Body of pancreas (tissue), 4 donors: ENCODE data around the gene MOK.

ENCODE experiments used
- POLR2A ChIP-seq, 3 donors: fragments of 450-650 bp; IDR thresholded peaks; one replicate each; pipeline ENCODE4 v1.6.1; 2016; ENCODE audit warnings: antibody characterized with exemption in 3 of 3, mild to moderate bottlenecking in 2 of 3
- TF ChIP-seq, protein P1 (sequence below), 7 experiments: fragments of 450-650 bp in 4 of 7; fragments of 200-600 bp in 3 of 7; sonication (generic) in 3 of 7; IDR thresholded peaks; one replicate each; pipeline ENCODE4 v1.5.1; 2016 to 2019; ENCODE audit warnings: antibody characterized with exemption in 7 of 7

DNA sequence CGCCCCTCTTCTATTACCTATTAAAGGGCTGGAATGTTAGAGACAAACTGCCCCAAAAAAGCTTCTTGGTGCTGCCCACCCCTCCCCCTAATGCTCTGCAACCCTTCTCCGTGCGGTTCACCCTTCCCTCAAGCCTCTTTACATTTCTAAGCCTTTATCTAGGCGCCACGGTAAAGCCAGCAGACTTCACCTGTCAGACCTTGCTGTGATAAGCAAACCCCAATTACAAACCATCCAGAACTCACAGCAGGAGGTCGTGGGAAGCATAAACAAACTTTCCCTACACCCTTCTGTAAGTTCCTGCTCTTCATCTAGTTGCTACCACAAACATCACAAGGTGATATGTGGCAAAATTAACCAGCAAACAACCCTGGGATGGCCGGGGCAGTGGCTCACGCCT, 56.8 kb downstream of the MOK start:
- TF ChIP-seq, protein P1, sequence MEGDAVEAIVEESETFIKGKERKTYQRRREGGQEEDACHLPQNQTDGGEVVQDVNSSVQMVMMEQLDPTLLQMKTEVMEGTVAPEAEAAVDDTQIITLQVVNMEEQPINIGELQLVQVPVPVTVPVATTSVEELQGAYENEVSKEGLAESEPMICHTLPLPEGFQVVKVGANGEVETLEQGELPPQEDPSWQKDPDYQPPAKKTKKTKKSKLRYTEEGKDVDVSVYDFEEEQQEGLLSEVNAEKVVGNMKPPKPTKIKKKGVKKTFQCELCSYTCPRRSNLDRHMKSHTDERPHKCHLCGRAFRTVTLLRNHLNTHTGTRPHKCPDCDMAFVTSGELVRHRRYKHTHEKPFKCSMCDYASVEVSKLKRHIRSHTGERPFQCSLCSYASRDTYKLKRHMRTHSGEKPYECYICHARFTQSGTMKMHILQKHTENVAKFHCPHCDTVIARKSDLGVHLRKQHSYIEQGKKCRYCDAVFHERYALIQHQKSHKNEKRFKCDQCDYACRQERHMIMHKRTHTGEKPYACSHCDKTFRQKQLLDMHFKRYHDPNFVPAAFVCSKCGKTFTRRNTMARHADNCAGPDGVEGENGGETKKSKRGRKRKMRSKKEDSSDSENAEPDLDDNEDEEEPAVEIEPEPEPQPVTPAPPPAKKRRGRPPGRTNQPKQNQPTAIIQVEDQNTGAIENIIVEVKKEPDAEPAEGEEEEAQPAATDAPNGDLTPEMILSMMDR (IDR thresholded peaks at IDR 0.05): no peak
- no peak for TF ChIP-seq POLR2A (IDR thresholded peaks at IDR 0.05)
